Thyroid gland (tissue), 4 donors: Measurements from ENCODE around the gene CAMSAP2.

Experiments used
- CTCF ChIP-seq, 6 experiments: fragments of 200-600 bp in 3 of 6; fragments of 450-650 bp in 3 of 6; sonication (generic) in 3 of 6; IDR thresholded peaks; one replicate each; pipeline ENCODE4 v1.5.1; 2016 to 2019; ENCODE audit warnings: antibody characterized with exemption in 6 of 6, mild to moderate bottlenecking in 2 of 6, inconsistent platforms in 1 of 6, moderate library complexity in 1 of 6
- POLR2A ChIP-seq, 2 donors: fragments of 450-650 bp; IDR thresholded peaks; one replicate each; pipeline ENCODE4 v1.6.1; 2017; ENCODE audit warnings: antibody characterized with exemption in 2 of 2, mild to moderate bottlenecking in 2 of 2, moderate library complexity in 1 of 2

GRCh38 chr1:200889571-200889970, 150.9 kb downstream of the CAMSAP2 start:
- TF ChIP-seq POLR2A (IDR thresholded peaks at IDR 0.05) (no peak), CTCF (IDR thresholded peaks at IDR 0.05) (no peak)
